K562 (cell line): ENCODE data around the gene ZCCHC24. TPM values are rescaled to one million over a fixed set of nuclear protein-coding genes. Genes with fewer than 3 reads are reported as not detected.

ENCODE experiments used
- CBFA2T3 ChIP-seq: fragments of 450-650 bp; IDR thresholded peaks from 2 replicates; pipeline ENCODE4 v1.6.1; 2017
- ELF1 ChIP-seq: fragments of 200-800 bp; sonication (Bioruptor generic); IDR thresholded peaks from 2 replicates; pipeline ENCODE4 v1.6.1; 2016; ENCODE audit warnings: missing genetic modification characterization, missing compliant biosample characterization
- HDAC3 ChIP-seq: fragments of 450-650 bp; IDR thresholded peaks from 2 replicates; pipeline ENCODE4 v1.6.1; 2018; ENCODE audit warnings: borderline replicate concordance, mild to moderate bottlenecking, moderate library complexity; ENCODE audit not compliant: partially characterized antibody
- HLTF ChIP-seq: fragments of 450-650 bp; IDR thresholded peaks from 2 replicates; pipeline ENCODE4 v1.6.1; 2016
- HSF4 ChIP-seq: fragments of 250-450 bp; sonication (Bioruptor Pico); IDR thresholded peaks from 2 replicates; pipeline ENCODE4 v2.1.2; 2022; ENCODE audit warnings: mild to moderate bottlenecking, moderate library complexity, borderline replicate concordance
- KLF6 ChIP-seq: fragments of 250-450 bp; sonication (Bioruptor Pico); IDR thresholded peaks from 2 replicates; pipeline ENCODE4 v1.4.0; 2020; ENCODE audit warnings: mild to moderate bottlenecking, moderate library complexity, borderline replicate concordance
- L3MBTL2 ChIP-seq: fragments of 450-650 bp; IDR thresholded peaks from 2 replicates; pipeline ENCODE4 v1.6.1; 2016; ENCODE audit warnings: mild to moderate bottlenecking, moderate library complexity
- LCOR ChIP-seq: sonication (generic); formaldehyde crosslinking; IDR thresholded peaks from 2 replicates; pipeline ENCODE4 v1.8.0; 2022; ENCODE audit warnings: mild to moderate bottlenecking, missing genetic modification reagents
- PKNOX1 ChIP-seq: fragments of 450-650 bp; IDR thresholded peaks from 2 replicates; pipeline ENCODE4 v1.6.1; 2016
- RBBP5 ChIP-seq: fragments of 200-600 bp; sonication (generic); IDR thresholded peaks from 2 replicates; pipeline ENCODE4 v1.6.1; 2012; ENCODE audit warnings: borderline replicate concordance, mild to moderate bottlenecking, low read length, control low read depth, inconsistent platforms; ENCODE audit not compliant: insufficient read depth, poor library complexity, severe bottlenecking
- RBM15 ChIP-seq: fragments of 200-400 bp; formaldehyde crosslinking; IDR thresholded peaks from 2 replicates; pipeline ENCODE4 v1.6.1; 2018; ENCODE audit warnings: mild to moderate bottlenecking, low read length, moderate library complexity; ENCODE audit not compliant: insufficient read depth
- RBM22 ChIP-seq: fragments of 200-400 bp; formaldehyde crosslinking; IDR thresholded peaks from 2 replicates; pipeline ENCODE4 v1.6.1; 2018; ENCODE audit warnings: low read length, low read depth; ENCODE audit not compliant: poor library complexity, severe bottlenecking
- SPI1 ChIP-seq: IDR thresholded peaks from 2 replicates; pipeline ENCODE4 v1.6.1; 2011; ENCODE audit warnings: low read depth, low read length, control low read depth, borderline replicate concordance
- TAF9B ChIP-seq: fragments of 450-650 bp; IDR thresholded peaks from 2 replicates; pipeline ENCODE4 v1.6.1; 2018; ENCODE audit warnings: mild to moderate bottlenecking; ENCODE audit not compliant: partially characterized antibody
- YY1 ChIP-seq, 3 experiments: IDR thresholded peaks; 2 replicates each; pipeline ENCODE4 v1.6.1; 2011; ENCODE audit warnings: low read length in 2 of 3, mild to moderate bottlenecking in 2 of 3, moderate library complexity in 2 of 3, borderline replicate concordance in 1 of 3, control low read depth in 1 of 3, low read depth in 1 of 3; ENCODE audit not compliant: insufficient read depth in 3 of 3, insufficient replicate concordance in 2 of 3, control insufficient read depth in 1 of 3, insufficient read length in 1 of 3; ENCODE audit errors: extremely low read depth in 1 of 3
- ZNF384 ChIP-seq: IDR thresholded peaks from 2 replicates; pipeline ENCODE4 v1.6.1; 2012; ENCODE audit warnings: low read depth, low read length, improper control_type of control experiment
- ZNF583 ChIP-seq: fragments of 250-450 bp; sonication (Bioruptor Pico); IDR thresholded peaks from 2 replicates; pipeline ENCODE4 v1.4.0; 2020
- ZNF780A ChIP-seq: fragments of 250-450 bp; sonication (Bioruptor Pico); IDR thresholded peaks from 2 replicates; pipeline ENCODE4 v1.5.0; 2021; ENCODE audit warnings: mild to moderate bottlenecking
- ZNF79 ChIP-seq: fragments of 250-450 bp; sonication (Bioruptor Pico); IDR thresholded peaks from 2 replicates; pipeline ENCODE4 v1.4.0; 2020; ENCODE audit warnings: low read depth, mild to moderate bottlenecking, moderate library complexity
- polyA plus RNA-seq, 8 experiments: library from polyadenylated mRNA; depleted of rRNA in 4 of 8; stranded (reverse) in 5 of 8; unstranded in 3 of 8; fragments of >200 nt; fragmentation: Nextera tagmentation in 2 of 8; fragmentation: Illumina TruSeq in 1 of 8; extraction: Ambion mirVana in 2 of 8; extraction: Trizol in 1 of 8; gene quantifications; 2 replicates each; pipeline versions ENCODE4 v1.2.1 to v1.2.3, GENCODE V29; 2011 to 2014; ENCODE audit warnings: inconsistent platforms in 1 of 8, missing spikeins in 1 of 8
- total RNA-seq, 7 experiments: library from RNA; depleted of rRNA in 6 of 7; stranded (reverse); fragments of >200 nt in 6 of 7; fragmentation: Illumina TruSeq in 2 of 7; extraction: Trizol in 2 of 7; gene quantifications; 2 replicates each; pipeline versions ENCODE4 v1.2.1 to v1.2.3, GENCODE V29; 2011 to 2021; ENCODE audit warnings: low replicate concordance in 1 of 7
- TF ChIP-seq, protein P1 (sequence below): IDR thresholded peaks from 2 replicates; pipeline ENCODE4 v1.6.1; 2011; ENCODE audit not compliant: insufficient read length; ENCODE audit errors: extremely low read depth
- TF ChIP-seq, protein P2 (sequence below): fragments of 450-650 bp; IDR thresholded peaks from 2 replicates; pipeline ENCODE4 v1.6.1; 2014; ENCODE audit warnings: low read depth, mild to moderate bottlenecking, moderate library complexity, borderline replicate concordance

ZCCHC24 gene
- total and polyA plus RNA-seq, 9 of the 15 experiments (the other 6 are each of a cell fraction or from before 2014, with no cell fraction given): 0.84 to 11.0 (median 4.6) TPM

GRCh38 chr10:79445161-79445976, at the start of gene ZCCHC24 (continued):
- TF ChIP-seq PKNOX1 (no peak; the same call in 1 of the 2 replicates), SPI1 (no peak), LCOR (CRISPR knock-in tag) (no peak), ELF1 (tag) (no peak), ZNF384 (no peak), HDAC3 (no peak), ZNF780A (CRISPR knock-in tag) (no peak), TAF9B (no peak), RBM15 (no peak), HSF4 (no peak), HLTF (no peak), ZNF79 (CRISPR knock-in tag) (no peak), KLF6 (CRISPR knock-in tag) (no peak), L3MBTL2 (no peak; the same call in 1 of the 2 replicates), YY1 (IDR thresholded peaks at IDR 0.05; ENCODE audit: borderline replicate concordance in 1 of 3, control insufficient read depth in 1 of 3, extremely low read depth in 1 of 3, insufficient read depth in 3 of 3, insufficient read length in 1 of 3, insufficient replicate concordance in 2 of 3, low read depth in 1 of 3, low read length in 2 of 3) (peak in 2 of 3 experiments; percentile 31 to 80), CBFA2T3 (no peak), RBM22 (no peak), RBBP5 (peak; percentile 64), ZNF583 (CRISPR knock-in tag) (no peak)
- TF ChIP-seq, protein P1, sequence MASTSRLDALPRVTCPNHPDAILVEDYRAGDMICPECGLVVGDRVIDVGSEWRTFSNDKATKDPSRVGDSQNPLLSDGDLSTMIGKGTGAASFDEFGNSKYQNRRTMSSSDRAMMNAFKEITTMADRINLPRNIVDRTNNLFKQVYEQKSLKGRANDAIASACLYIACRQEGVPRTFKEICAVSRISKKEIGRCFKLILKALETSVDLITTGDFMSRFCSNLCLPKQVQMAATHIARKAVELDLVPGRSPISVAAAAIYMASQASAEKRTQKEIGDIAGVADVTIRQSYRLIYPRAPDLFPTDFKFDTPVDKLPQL: no peak
- TF ChIP-seq, protein P2, sequence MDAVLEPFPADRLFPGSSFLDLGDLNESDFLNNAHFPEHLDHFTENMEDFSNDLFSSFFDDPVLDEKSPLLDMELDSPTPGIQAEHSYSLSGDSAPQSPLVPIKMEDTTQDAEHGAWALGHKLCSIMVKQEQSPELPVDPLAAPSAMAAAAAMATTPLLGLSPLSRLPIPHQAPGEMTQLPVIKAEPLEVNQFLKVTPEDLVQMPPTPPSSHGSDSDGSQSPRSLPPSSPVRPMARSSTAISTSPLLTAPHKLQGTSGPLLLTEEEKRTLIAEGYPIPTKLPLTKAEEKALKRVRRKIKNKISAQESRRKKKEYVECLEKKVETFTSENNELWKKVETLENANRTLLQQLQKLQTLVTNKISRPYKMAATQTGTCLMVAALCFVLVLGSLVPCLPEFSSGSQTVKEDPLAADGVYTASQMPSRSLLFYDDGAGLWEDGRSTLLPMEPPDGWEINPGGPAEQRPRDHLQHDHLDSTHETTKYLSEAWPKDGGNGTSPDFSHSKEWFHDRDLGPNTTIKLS: no peak
